ENCODE measurements around the gene DAGLA. TPM values are rescaled to one million over a fixed set of nuclear protein-coding genes. Genes with fewer than 3 reads are reported as not detected.
A peak's percentile ranks its signal among the peaks of the same experiment; 100 is the strongest.

DAGLA gene
- total RNA-seq, 5 donors from 2014 or later (not counting 1 experiment from before 2014, with no cell fraction given), result 0.15 to 1.6 (median 0.23) TPM

- H3K4me1 Mint-ChIP-seq, result peaks cover 3 to 8% (median 4%) of the 10 kb centered on the region in 3 donors
- 98% methylated on average over 7 of the region's 11 CpGs for WGBS (ENCODE audit: insufficient coverage)
- ChIA-PET CTCF (interaction anchor here in 1 of 2 donors (0.6 to 0.7 kb wide), 2 partner anchors 15 to 528 kb away, joined by 3 to 7 read pairs; no protein-coding TSS in a partner anchor), POLR2A (no interaction called here)
- H3K27me3 Mint-ChIP-seq, result peaks cover 0 to 2% of the 10 kb centered on the region in 2 donors
- H3K4me3 Mint-ChIP-seq, result no peak overlapping the region
- Histone ChIP-seq H3K4me3 (ENCODE audit: control insufficient read depth in 1 of 2, extremely low read depth in 1 of 2, low read length in 1 of 2) (no peak overlapping the region), H3K36me3 (ENCODE audit: control insufficient read depth in 2 of 2, extremely low read depth in 1 of 2, insufficient read depth in 1 of 2, low read length in 1 of 2) (peaks cover 27 to 34% of the 10 kb centered on the region in 2 donors), H3K27me3 (replicated peaks in 1 of 2; ENCODE audit: control insufficient read depth in 2 of 2, extremely low read depth in 1 of 2, insufficient read depth in 2 of 2, low read length in 1 of 2) (peaks cover 0 to 6% of the 10 kb centered on the region in 2 experiments), H3K9me3 (no peaks in the 10 kb centered on the region), H3K4me1 (ENCODE audit: control insufficient read depth in 1 of 2, extremely low read depth in 1 of 2, insufficient read depth in 2 of 2, low read length in 2 of 2) (peaks cover 0 to 3% of the 10 kb centered on the region in 2 experiments), H3K27ac (ENCODE audit: low read length) (no peak overlapping the region)
- peaks cover 16% of the 10 kb centered on the region for H3K36me3 Mint-ChIP-seq
- ATAC-seq (replicated peaks in 1 of 4) (no peak), DNase-seq (no peak)
- no peak overlapping the region for H3K27ac Mint-ChIP-seq
- H3K9me3 Mint-ChIP-seq, result no peaks in the 10 kb centered on the region
Observed at GRCh38 chr11:61782841-61783240, 102.7 kb downstream of the DAGLA start.

GRCh38 chr11:61783717-61784505, 103.7 kb downstream of the DAGLA start:
- Histone ChIP-seq H3K9me3 (no peaks in the 10 kb centered on the region), H3K27ac (ENCODE audit: low read length) (no peak overlapping the region), H3K36me3 (ENCODE audit: control insufficient read depth in 2 of 2, extremely low read depth in 1 of 2, insufficient read depth in 1 of 2, low read length in 1 of 2) (peaks cover 29 to 45% of the 10 kb centered on the region in 2 donors), H3K4me1 (ENCODE audit: control insufficient read depth in 1 of 2, extremely low read depth in 1 of 2, insufficient read depth in 2 of 2, low read length in 2 of 2) (no peaks in the 10 kb centered on the region), H3K4me3 (ENCODE audit: control insufficient read depth in 1 of 2, extremely low read depth in 1 of 2, low read length in 1 of 2) (no peak overlapping the region), H3K27me3 (replicated peaks in 1 of 2; ENCODE audit: control insufficient read depth in 2 of 2, extremely low read depth in 1 of 2, insufficient read depth in 2 of 2, low read length in 1 of 2) (peaks cover 0 to 3% of the 10 kb centered on the region in 2 experiments)
- Mint-ChIP-seq H3K27ac (no peak overlapping the region), H3K9me3 (no peaks in the 10 kb centered on the region), H3K27me3 (no peaks in the 10 kb centered on the region), H3K4me3 (no peak overlapping the region), H3K36me3 (peaks cover 23% of the 10 kb centered on the region), H3K4me1 (peaks cover 0 to 4% (median 2%) of the 10 kb centered on the region in 3 donors)
- ATAC-seq (replicated peaks in 1 of 4), result no peak
- WGBS (ENCODE audit: insufficient coverage), result 75% methylated on average over 3 of the region's 13 CpGs
- DNase-seq, result no peak
- POLR2A ChIA-PET, result interaction anchor here in 1 of 2 donors (0.5 kb wide), 1 partner anchor 35 kb away, joined by 3 read pairs; no protein-coding TSS in a partner anchor
- CTCF ChIA-PET, result no interaction called here

- DNase-seq (no peak), ATAC-seq (replicated peaks in 1 of 4) (no peak)
- ChIA-PET POLR2A (interaction anchor here in 1 of 2 donors (0.5 kb wide), 1 partner anchor 34 kb away, joined by 3 read pairs; no protein-coding TSS in a partner anchor), CTCF (no interaction called here)
- 93% methylated on average over 5 of the region's 7 CpGs for WGBS (ENCODE audit: insufficient coverage)
- peaks cover 0 to 3% of the 10 kb centered on the region in 2 experiments for H3K27me3 ChIP-seq (replicated peaks in 1 of 2; ENCODE audit: control insufficient read depth in 2 of 2, extremely low read depth in 1 of 2, insufficient read depth in 2 of 2, low read length in 1 of 2)
- Mint-ChIP-seq H3K27ac (no peak overlapping the region), H3K4me3 (no peak overlapping the region), H3K36me3 (peaks cover 28% of the 10 kb centered on the region), H3K9me3 (no peaks in the 10 kb centered on the region), H3K27me3 (no peaks in the 10 kb centered on the region), H3K4me1 (peaks cover 2 to 5% (median 3%) of the 10 kb centered on the region in 3 donors)
- no peaks in the 10 kb centered on the region for H3K9me3 ChIP-seq
- H3K4me1 ChIP-seq (ENCODE audit: control insufficient read depth in 1 of 2, extremely low read depth in 1 of 2, insufficient read depth in 2 of 2, low read length in 2 of 2), result no peaks in the 10 kb centered on the region
- H3K27ac ChIP-seq (ENCODE audit: low read length), result no peak overlapping the region
- H3K4me3 ChIP-seq (ENCODE audit: control insufficient read depth in 1 of 2, extremely low read depth in 1 of 2, low read length in 1 of 2), result no peak overlapping the region
- peaks cover 29 to 50% of the 10 kb centered on the region in 2 donors for H3K36me3 ChIP-seq (ENCODE audit: control insufficient read depth in 2 of 2, extremely low read depth in 1 of 2, insufficient read depth in 1 of 2, low read length in 1 of 2)
Observed at GRCh38 chr11:61784506-61784805, 104.3 kb downstream of the DAGLA start.

GRCh38 chr11:61785837-61786402, 105.7 kb downstream of the DAGLA start:
- peaks cover 0 to 4% of the 10 kb centered on the region in 2 experiments for H3K4me1 ChIP-seq (ENCODE audit: control insufficient read depth in 1 of 2, extremely low read depth in 1 of 2, insufficient read depth in 2 of 2, low read length in 2 of 2)
- no peak for ATAC-seq (replicated peaks in 1 of 4)
- ChIA-PET CTCF (interaction anchor here in 1 of 2 donors (1.6 kb wide), 1 partner anchor 12 kb away, joined by 4 read pairs; no protein-coding TSS in a partner anchor), POLR2A (no interaction called here)
- Mint-ChIP-seq H3K9me3 (no peaks in the 10 kb centered on the region), H3K4me1 (peaks cover 10 to 15% (median 14%) of the 10 kb centered on the region in 3 donors), H3K4me3 (no peak overlapping the region), H3K27ac (no peak overlapping the region), H3K27me3 (no peaks in the 10 kb centered on the region), H3K36me3 (peaks cover 38% of the 10 kb centered on the region)
- no peaks in the 10 kb centered on the region for H3K27me3 ChIP-seq (replicated peaks in 1 of 2; ENCODE audit: control insufficient read depth in 2 of 2, extremely low read depth in 1 of 2, insufficient read depth in 2 of 2, low read length in 1 of 2)
- 89% methylated on average over 6 of the region's 11 CpGs for WGBS (ENCODE audit: insufficient coverage)
- DNase-seq, result no peak
- H3K36me3 ChIP-seq (ENCODE audit: control insufficient read depth in 2 of 2, extremely low read depth in 1 of 2, insufficient read depth in 1 of 2, low read length in 1 of 2), result peaks cover 29 to 59% of the 10 kb centered on the region in 2 donors
- H3K27ac ChIP-seq (ENCODE audit: low read length), result no peak overlapping the region
- no peaks in the 10 kb centered on the region for H3K9me3 ChIP-seq
- H3K4me3 ChIP-seq (ENCODE audit: control insufficient read depth in 1 of 2, extremely low read depth in 1 of 2, low read length in 1 of 2), result no peak overlapping the region

- H3K9me3 Mint-ChIP-seq, result no peaks in the 10 kb centered on the region
- CTCF ChIA-PET, result interaction anchor here in 1 of 2 donors (1.0 kb wide), 1 partner anchor 10 kb away, joined by 5 read pairs; no protein-coding TSS in a partner anchor
- WGBS (ENCODE audit: insufficient coverage), result 92% methylated on average over 2 of the region's 9 CpGs
- no peak overlapping the region for H3K27ac Mint-ChIP-seq
- Histone ChIP-seq H3K4me1 (ENCODE audit: control insufficient read depth in 1 of 2, extremely low read depth in 1 of 2, insufficient read depth in 2 of 2, low read length in 2 of 2) (peaks cover 3 to 18% of the 10 kb centered on the region in 2 experiments), H3K27ac (ENCODE audit: low read length) (no peak overlapping the region), H3K9me3 (no peaks in the 10 kb centered on the region), H3K4me3 (ENCODE audit: control insufficient read depth in 1 of 2, extremely low read depth in 1 of 2, low read length in 1 of 2) (no peak overlapping the region), H3K27me3 (replicated peaks in 1 of 2; ENCODE audit: control insufficient read depth in 2 of 2, extremely low read depth in 1 of 2, insufficient read depth in 2 of 2, low read length in 1 of 2) (no peaks in the 10 kb centered on the region), H3K36me3 (ENCODE audit: control insufficient read depth in 2 of 2, extremely low read depth in 1 of 2, insufficient read depth in 1 of 2, low read length in 1 of 2) (peaks cover 29 to 59% of the 10 kb centered on the region in 2 donors)
- peaks cover 21 to 31% (median 29%) of the 10 kb centered on the region in 3 donors for H3K4me1 Mint-ChIP-seq
- no peak for ATAC-seq (replicated peaks in 1 of 4)
- peak in 1 of 35 experiments; percentile 29 for DNase-seq
- H3K27me3 Mint-ChIP-seq, result no peaks in the 10 kb centered on the region
- no peak overlapping the region for H3K4me3 Mint-ChIP-seq
- H3K36me3 Mint-ChIP-seq, result peaks cover 38% of the 10 kb centered on the region
- POLR2A ChIA-PET, result no interaction called here
Observed at GRCh38 chr11:61787928-61788491, 107.8 kb downstream of the DAGLA start.

GRCh38 chr11:61791737-61792309, 111.6 kb downstream of the DAGLA start:
- Mint-ChIP-seq H3K27ac (peak overlapping the region; percentile 95 to 98), H3K4me1 (peaks cover 27 to 38% (median 33%) of the 10 kb centered on the region in 3 donors), H3K27me3 (no peaks in the 10 kb centered on the region), H3K36me3 (peaks cover 26% of the 10 kb centered on the region), H3K4me3 (peak overlapping the region; percentile 83 to 98 (median 89)), H3K9me3 (no peaks in the 10 kb centered on the region)
- Histone ChIP-seq H3K4me3 (ENCODE audit: control insufficient read depth in 1 of 2, extremely low read depth in 1 of 2, low read length in 1 of 2) (peak overlapping the region; percentile 73 to 76), H3K27ac (ENCODE audit: low read length) (peak overlapping the region; percentile 94), H3K36me3 (ENCODE audit: control insufficient read depth in 2 of 2, extremely low read depth in 1 of 2, insufficient read depth in 1 of 2, low read length in 1 of 2) (peaks cover 13 to 39% of the 10 kb centered on the region in 2 donors), H3K27me3 (replicated peaks in 1 of 2; ENCODE audit: control insufficient read depth in 2 of 2, extremely low read depth in 1 of 2, insufficient read depth in 2 of 2, low read length in 1 of 2) (no peaks in the 10 kb centered on the region), H3K4me1 (ENCODE audit: control insufficient read depth in 1 of 2, extremely low read depth in 1 of 2, insufficient read depth in 2 of 2, low read length in 2 of 2) (peaks cover 8 to 25% of the 10 kb centered on the region in 2 experiments), H3K9me3 (no peaks in the 10 kb centered on the region)
- DNase-seq (peak in 19 of 35 experiments; percentile 20 to 62 (median 38)), ATAC-seq (replicated peaks in 1 of 4) (peak in 3 of 4 experiments; percentile 1 to 12 (median 6))
- 0% methylated on average over 8 of the region's 14 CpGs for WGBS (ENCODE audit: insufficient coverage)
- CTCF ChIA-PET, result interaction anchor here (0.6 to 1.9 kb wide), 3 partner anchors 23 to 546 kb away, joined by 3 to 7 read pairs (median 3); partner anchors contain the start of gene ASRGL1 (in 1 of the 2)
- POLR2A ChIA-PET, result interaction anchor here (0.6 to 0.7 kb wide), 2 partner anchors 11 to 26 kb away, joined by 3 to 4 read pairs; no protein-coding TSS in a partner anchor

Data from T-cell (primary cell).